ENCODE results near the gene INO80E. TPM values are rescaled to one million over a fixed set of nuclear protein-coding genes. Genes with fewer than 3 reads are reported as not detected.

INO80E gene
- polyA plus RNA-seq, 2 of the 4 experiments (the other 2 are of a cell fraction), result 41.3 to 89.0 TPM

- TF ChIP-seq MYC (IDR thresholded peaks at IDR 0.05; ENCODE audit: borderline replicate concordance, low read length), result no peak
- no peak for TF ChIP-seq HOXB5 (CRISPR knock-in tag; IDR thresholded peaks at IDR 0.05)
- TF ChIP-seq PBX3 (IDR thresholded peaks at IDR 0.05), result no peak
Observed at GRCh38 chr16:30009085-30009862, 13.2 kb downstream of the INO80E start (continued).

- H3K9me3 ChIP-seq, result no peaks in the 10 kb centered on the region
- 84% methylated on average over 26 of the region's 34 CpGs for WGBS (ENCODE audit: missing lambda C conversion rate)
- FAIRE-seq (no peak), DNase-seq (ENCODE audit: low read depth in 1 of 2, low spot score in 1 of 2) (no peak), ATAC-seq (peak in 1 of 2 experiments; percentile 18; a peak in 3 of 6 replicates)
- POLR2A ChIA-PET, result no interaction called here
- H3K4me1 ChIP-seq, result peaks cover 5% of the 10 kb centered on the region; the same call in 2 of the 3 replicates
- H3K4me2 ChIP-seq, result peak overlapping the region; percentile 91
- peak overlapping the region; percentile 62 for H3K4me3 ChIP-seq
- TF ChIP-seq FOSB (CRISPR knock-in tag; IDR thresholded peaks at IDR 0.05) (no peak), HES2 (IDR thresholded peaks at IDR 0.05) (no peak), BHLHE40 (IDR thresholded peaks at IDR 0.05; ENCODE audit: low read depth, low read length) (no peak), HOXB5 (CRISPR knock-in tag; IDR thresholded peaks at IDR 0.05) (no peak), JUN (IDR thresholded peaks at IDR 0.05) (no peak), NPAS2 (CRISPR knock-in tag; IDR thresholded peaks at IDR 0.05; ENCODE audit: borderline replicate concordance) (no peak), RARB (CRISPR knock-in tag; IDR thresholded peaks at IDR 0.05) (no peak), CBX8 (IDR thresholded peaks at IDR 0.05) (no peak)
- TF ChIP-seq, protein P1, sequence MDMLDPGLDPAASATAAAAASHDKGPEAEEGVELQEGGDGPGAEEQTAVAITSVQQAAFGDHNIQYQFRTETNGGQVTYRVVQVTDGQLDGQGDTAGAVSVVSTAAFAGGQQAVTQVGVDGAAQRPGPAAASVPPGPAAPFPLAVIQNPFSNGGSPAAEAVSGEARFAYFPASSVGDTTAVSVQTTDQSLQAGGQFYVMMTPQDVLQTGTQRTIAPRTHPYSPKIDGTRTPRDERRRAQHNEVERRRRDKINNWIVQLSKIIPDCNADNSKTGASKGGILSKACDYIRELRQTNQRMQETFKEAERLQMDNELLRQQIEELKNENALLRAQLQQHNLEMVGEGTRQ (IDR thresholded peaks at IDR 0.05), result no peak
- H3K27ac ChIP-seq, result peak overlapping the region; percentile 48 to 82; a peak in 4 of 6 replicates
- CTCF ChIA-PET, result interaction anchor here (1.0 to 3.2 kb wide), 7 partner anchors 11 to 149 kb away, joined by 3 to 9 read pairs (median 4); partner anchors contain the start of genes ASPHD1 and CDIPT
Observed at GRCh38 chr16:30009990-30010843, 14.2 kb downstream of the INO80E start.

DNA sequence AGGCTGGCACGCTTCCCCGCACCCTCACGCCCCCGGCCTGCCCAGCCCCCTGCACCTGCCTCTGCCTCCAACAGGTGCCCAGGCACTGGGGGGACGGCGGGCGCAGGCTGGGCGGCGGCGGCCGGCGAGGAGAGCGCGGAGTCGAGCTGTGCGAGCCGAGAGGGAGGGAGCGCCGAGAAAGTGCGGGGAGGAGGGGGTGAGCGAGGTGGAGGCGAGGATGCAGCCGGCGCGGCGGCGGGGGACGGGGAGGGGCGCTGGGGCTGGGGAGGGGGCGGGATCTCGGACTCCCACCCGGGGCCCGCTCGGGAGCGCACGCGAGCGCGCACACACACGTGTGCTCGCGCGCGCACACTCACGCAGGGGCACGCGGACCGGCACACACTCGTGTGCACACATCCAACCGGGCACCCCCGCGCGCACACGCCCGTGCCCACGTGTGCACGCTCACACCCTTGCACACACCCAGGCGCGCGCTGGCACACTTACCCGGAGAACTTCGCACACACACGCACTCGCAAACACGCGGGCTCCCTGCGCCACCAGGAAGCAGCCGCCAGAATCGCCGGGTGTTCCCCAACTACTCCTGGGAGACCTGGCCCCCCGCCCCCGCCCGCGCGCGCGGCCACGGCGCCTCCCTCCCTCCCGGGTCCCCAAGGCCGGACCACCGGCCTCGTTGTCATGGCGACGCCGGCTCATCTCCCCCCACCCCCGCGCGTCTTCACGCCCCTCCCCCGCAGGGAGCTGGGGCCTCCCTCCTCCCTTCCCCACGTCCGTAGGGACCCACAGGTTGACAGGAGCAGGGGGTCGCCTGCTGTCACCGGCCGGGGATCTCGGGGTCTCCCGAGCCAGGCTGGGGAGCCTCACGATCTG, 15.0 kb downstream of the INO80E start, which contains the start of gene DOC2A:
Gene DOC2A, minus strand, starts transcription at position 184 of the 870 bp plus-strand sequence. CDS start 805 bp downstream, outside the sequence.
- peak within 1 kb of the TSS; percentile 91 for H3K4me2 ChIP-seq
- ATAC-seq, result peak; percentile 57 to 62
- peak within 1 kb of the TSS; percentile 48 to 82; a peak in 5 of 6 replicates for H3K27ac ChIP-seq
- WGBS (ENCODE audit: missing lambda C conversion rate), result 16% methylated on average over 22 of the region's 99 CpGs
- ChIA-PET POLR2A (no interaction called here), CTCF (interaction anchor here (1.1 to 3.2 kb wide), 3 partner anchors 10 to 147 kb away, joined by 4 to 9 read pairs (median 7); partner anchors contain the start of gene CDIPT)
- no peaks in the 10 kb centered on the region for H3K9me3 ChIP-seq
- H3K4me1 ChIP-seq, result 0 out of 3 replicates have a peak, but pooled peaks cover 3% of the 10 kb centered on the region
- TF ChIP-seq RCOR1 (IDR thresholded peaks at IDR 0.05; ENCODE audit: low read depth, low read length) (no peak), MAX (IDR thresholded peaks at IDR 0.05) (peak; percentile 78)
- TF ChIP-seq, protein P2, sequence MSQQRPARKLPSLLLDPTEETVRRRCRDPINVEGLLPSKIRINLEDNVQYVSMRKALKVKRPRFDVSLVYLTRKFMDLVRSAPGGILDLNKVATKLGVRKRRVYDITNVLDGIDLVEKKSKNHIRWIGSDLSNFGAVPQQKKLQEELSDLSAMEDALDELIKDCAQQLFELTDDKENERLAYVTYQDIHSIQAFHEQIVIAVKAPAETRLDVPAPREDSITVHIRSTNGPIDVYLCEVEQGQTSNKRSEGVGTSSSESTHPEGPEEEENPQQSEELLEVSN (IDR thresholded peaks at IDR 0.05; ENCODE audit: borderline replicate concordance, low read depth), result peak; percentile 75
- no peak for FAIRE-seq
- H3K4me3 ChIP-seq, result peak within 1 kb of the TSS; percentile 62
- no peak for DNase-seq (ENCODE audit: low read depth in 1 of 2, low spot score in 1 of 2)

All from A549 (cell line).